Measurements from ENCODE around the gene RFWD3.

RFWD3 gene

GRCh38 chr16:74575175-74575806 is 91.4 kb downstream of the RFWD3 start:
- Mint-ChIP-seq H3K27me3 (ENCODE audit: low read depth) (no peaks in the 10 kb centered on the region), H3K4me1 (peaks cover 45% of the 10 kb centered on the region), H3K4me3 (no peak overlapping the region), H3K36me3 (ENCODE audit: low read depth) (peaks cover 6% of the 10 kb centered on the region), H3K27ac (peak overlapping the region; percentile 7 to 58 (median 24)), H3K9me3 (no peaks in the 10 kb centered on the region)
- TF ChIP-seq CTCF (IDR thresholded peaks at IDR 0.05; ENCODE audit: unreplicated experiment in 3 of 3) = no peak

- Mint-ChIP-seq H3K9me3 (no peaks in the 10 kb centered on the region), H3K36me3 (ENCODE audit: low read depth) (peaks cover 6% of the 10 kb centered on the region)
Observed at GRCh38 chr16:74574146-74574545, 92.5 kb downstream of the RFWD3 start.

GRCh38 chr16:74573622-74574021 is 93.1 kb downstream of the RFWD3 start:
- Mint-ChIP-seq H3K36me3 (ENCODE audit: low read depth) (peaks cover 6% of the 10 kb centered on the region), H3K4me3 (no peak overlapping the region)

More at GRCh38 chr16:74574146-74574545, 92.5 kb downstream of the RFWD3 start:
- peaks cover 43% of the 10 kb centered on the region for H3K4me1 Mint-ChIP-seq
- no peak for TF ChIP-seq CTCF (IDR thresholded peaks at IDR 0.05; ENCODE audit: unreplicated experiment in 3 of 3)
- H3K27me3 Mint-ChIP-seq (ENCODE audit: low read depth) = no peaks in the 10 kb centered on the region
- peak overlapping the region in 1 of 3 experiments; percentile 5 for H3K27ac Mint-ChIP-seq
- H3K4me3 Mint-ChIP-seq = no peak overlapping the region

More at GRCh38 chr16:74573622-74574021, 93.1 kb downstream of the RFWD3 start:
- TF ChIP-seq CTCF (IDR thresholded peaks at IDR 0.05; ENCODE audit: unreplicated experiment in 3 of 3) = no peak
- peaks cover 39% of the 10 kb centered on the region for H3K4me1 Mint-ChIP-seq
- H3K27ac Mint-ChIP-seq = peak overlapping the region in 1 of 3 experiments; percentile 5
- no peaks in the 10 kb centered on the region for H3K9me3 Mint-ChIP-seq
- H3K27me3 Mint-ChIP-seq (ENCODE audit: low read depth) = no peaks in the 10 kb centered on the region

All from nephron (organoid).